Measurements from ENCODE around the gene ZNF804A. TPM values are rescaled to one million over a fixed set of nuclear protein-coding genes. Genes with fewer than 3 reads are reported as not detected.

ZNF804A gene
- total and polyA plus RNA-seq, 4 donors: 3.7 to 15.7 (median 13.0) TPM

DNA sequence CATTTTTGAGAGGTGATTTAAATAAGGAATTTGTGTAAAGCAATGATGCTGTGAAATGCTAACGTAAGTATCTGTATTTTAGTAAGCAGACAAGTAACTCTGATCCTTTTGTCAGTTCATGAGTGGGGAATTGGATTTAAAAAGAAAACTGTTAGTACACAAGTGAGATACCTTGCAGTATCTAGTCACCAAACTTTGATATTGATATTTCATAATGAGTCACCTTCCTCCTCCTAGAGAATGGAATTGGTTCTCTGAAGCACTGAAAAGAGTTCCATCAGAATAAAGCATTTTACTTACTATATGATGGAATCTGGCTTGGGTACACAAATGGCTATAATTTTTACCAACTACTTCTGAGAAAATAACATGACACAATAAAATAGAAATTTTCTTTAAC, 232.2 kb downstream of the ZNF804A start:
- H3K4me1 ChIP-seq (ENCODE audit: control insufficient read depth, insufficient read depth, low read length): no peaks in the 10 kb centered on the region
- H3K36me3 ChIP-seq (ENCODE audit: control insufficient read depth, insufficient read depth, low read length): no peaks in the 10 kb centered on the region
- no peak overlapping the region for H3K4me3 ChIP-seq (ENCODE audit: low read depth, low read length)
- H3K9me3 ChIP-seq (ENCODE audit: control insufficient read depth, insufficient read depth, low read length): no peaks in the 10 kb centered on the region
- no peak overlapping the region for H3K27ac ChIP-seq (ENCODE audit: low read depth, low read length)
- no peak for DNase-seq (ENCODE audit: low read depth in 4 of 6, low spot score in 6 of 6)
- no peaks in the 10 kb centered on the region for H3K27me3 ChIP-seq (ENCODE audit: control insufficient read depth, insufficient read depth, low read length)
- WGBS (ENCODE audit: insufficient coverage): 100% methylated on average over 1 of the region's 1 CpG

DNA sequence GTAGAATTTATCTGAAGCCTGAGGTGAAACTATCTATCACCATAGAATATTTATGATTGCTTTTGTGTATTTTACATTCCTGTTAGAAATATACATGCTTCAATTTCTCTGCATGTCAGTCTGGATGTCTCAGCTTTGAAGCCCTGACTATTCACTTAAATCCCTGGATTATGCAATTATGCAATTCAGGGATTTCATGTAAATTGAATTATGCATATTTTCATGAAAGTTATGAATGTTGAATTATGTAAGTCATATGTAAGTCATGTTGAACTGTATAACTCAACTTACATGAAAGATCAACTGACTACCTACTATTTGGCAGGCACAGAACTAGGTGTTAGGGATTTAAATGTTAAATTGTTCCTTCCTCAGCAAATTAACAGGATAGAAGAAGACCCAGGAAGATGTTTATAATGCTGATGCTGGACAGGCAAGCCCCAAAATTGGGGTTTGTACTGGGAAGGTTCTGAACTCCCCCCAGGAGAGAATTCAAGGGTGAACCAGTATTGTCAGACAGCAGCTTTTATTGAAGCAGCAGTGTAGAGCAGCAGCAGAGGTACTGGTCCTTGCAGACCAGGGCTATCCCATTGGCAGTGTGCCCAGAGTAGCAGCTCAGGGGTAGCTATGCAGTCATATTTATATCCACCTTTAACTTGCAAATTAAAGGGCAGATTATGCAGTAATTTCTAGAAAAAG, 236.5 kb downstream of the ZNF804A start:
- Histone ChIP-seq H3K36me3 (ENCODE audit: control insufficient read depth, insufficient read depth, low read length) (no peaks in the 10 kb centered on the region), H3K27ac (ENCODE audit: low read depth, low read length) (no peak overlapping the region), H3K4me1 (ENCODE audit: control insufficient read depth, insufficient read depth, low read length) (no peaks in the 10 kb centered on the region), H3K9me3 (ENCODE audit: control insufficient read depth, insufficient read depth, low read length) (no peaks in the 10 kb centered on the region), H3K4me3 (ENCODE audit: low read depth, low read length) (no peak overlapping the region), H3K27me3 (ENCODE audit: control insufficient read depth, insufficient read depth, low read length) (no peaks in the 10 kb centered on the region)
- no peak for DNase-seq (ENCODE audit: low read depth in 4 of 6, low spot score in 6 of 6)

DNA sequence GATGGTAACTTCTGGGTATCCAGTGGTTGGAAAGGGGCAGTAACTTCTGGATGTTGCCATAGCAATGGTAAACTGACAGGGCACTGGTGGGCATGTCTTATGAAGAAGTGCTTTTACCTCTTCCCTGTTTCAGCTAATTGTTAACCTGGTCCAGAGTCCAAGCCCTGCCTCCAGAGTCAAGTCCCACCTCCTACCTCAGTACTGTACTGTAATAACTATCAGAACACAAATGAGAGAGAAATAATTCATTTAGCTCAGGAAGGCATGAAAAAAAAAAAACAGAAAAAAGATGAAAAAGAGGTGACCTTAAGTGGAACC, 237.0 kb downstream of the ZNF804A start:
- DNase-seq (ENCODE audit: low read depth in 4 of 6, low spot score in 6 of 6): no peak
- H3K9me3 ChIP-seq (ENCODE audit: control insufficient read depth, insufficient read depth, low read length): no peaks in the 10 kb centered on the region
- no peak overlapping the region for H3K27ac ChIP-seq (ENCODE audit: low read depth, low read length)
- no peaks in the 10 kb centered on the region for H3K4me1 ChIP-seq (ENCODE audit: control insufficient read depth, insufficient read depth, low read length)
- no peak overlapping the region for H3K4me3 ChIP-seq (ENCODE audit: low read depth, low read length)
- H3K36me3 ChIP-seq (ENCODE audit: control insufficient read depth, insufficient read depth, low read length): no peaks in the 10 kb centered on the region
- no peaks in the 10 kb centered on the region for H3K27me3 ChIP-seq (ENCODE audit: control insufficient read depth, insufficient read depth, low read length)

DNA sequence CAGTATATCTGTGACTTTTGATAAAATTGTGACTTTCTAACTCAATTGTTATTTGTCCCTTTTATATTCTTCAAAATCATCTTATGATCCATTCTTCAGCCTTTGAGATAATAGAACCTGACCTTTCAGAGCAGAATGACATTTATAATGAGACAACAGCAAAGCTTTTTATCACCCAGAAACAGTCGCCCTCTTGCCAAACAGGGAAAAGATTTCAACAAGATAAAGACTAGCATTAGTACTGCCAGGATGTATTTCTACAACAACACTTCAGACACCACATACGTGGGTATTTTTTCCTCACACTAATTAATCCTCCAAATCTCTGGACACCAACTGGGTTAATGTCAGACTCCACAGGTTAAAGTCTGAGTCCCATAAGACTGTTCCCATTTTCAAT, 249.0 kb downstream of the ZNF804A start:
- Histone ChIP-seq H3K27me3 (ENCODE audit: control insufficient read depth, insufficient read depth, low read length) (no peaks in the 10 kb centered on the region), H3K9me3 (ENCODE audit: control insufficient read depth, insufficient read depth, low read length) (no peaks in the 10 kb centered on the region), H3K4me3 (ENCODE audit: low read depth, low read length) (no peak overlapping the region), H3K36me3 (ENCODE audit: control insufficient read depth, insufficient read depth, low read length) (no peaks in the 10 kb centered on the region), H3K4me1 (ENCODE audit: control insufficient read depth, insufficient read depth, low read length) (no peaks in the 10 kb centered on the region), H3K27ac (ENCODE audit: low read depth, low read length) (no peak overlapping the region)
- WGBS (ENCODE audit: insufficient coverage): 50% methylated on average over 2 of the region's 2 CpGs
- no peak for DNase-seq (ENCODE audit: low read depth in 4 of 6, low spot score in 6 of 6)

DNA sequence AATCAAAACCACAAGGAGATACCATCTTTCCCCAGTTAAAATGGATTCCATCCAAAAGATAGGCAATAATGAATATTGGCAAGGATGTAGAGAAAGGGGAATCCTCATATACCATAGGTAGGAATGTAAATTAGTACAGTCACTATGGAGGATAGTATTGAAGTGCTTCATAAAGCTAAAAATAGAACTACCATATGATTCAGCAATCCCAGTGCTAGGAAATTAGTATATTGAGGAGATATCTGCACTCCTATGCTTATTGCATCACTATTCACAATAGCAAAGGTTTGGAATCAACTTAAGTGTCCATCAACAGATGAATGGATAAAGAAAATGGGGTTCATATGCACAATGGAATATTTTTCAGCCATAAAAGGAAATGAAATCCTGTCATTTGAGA, 251.2 kb downstream of the ZNF804A start:
- Histone ChIP-seq H3K9me3 (ENCODE audit: control insufficient read depth, insufficient read depth, low read length) (no peaks in the 10 kb centered on the region), H3K36me3 (ENCODE audit: control insufficient read depth, insufficient read depth, low read length) (no peaks in the 10 kb centered on the region), H3K4me1 (ENCODE audit: control insufficient read depth, insufficient read depth, low read length) (no peaks in the 10 kb centered on the region), H3K27me3 (ENCODE audit: control insufficient read depth, insufficient read depth, low read length) (no peaks in the 10 kb centered on the region), H3K27ac (ENCODE audit: low read depth, low read length) (no peak overlapping the region), H3K4me3 (ENCODE audit: low read depth, low read length) (no peak overlapping the region)
- no peak for DNase-seq (ENCODE audit: low read depth in 4 of 6, low spot score in 6 of 6)

DNA sequence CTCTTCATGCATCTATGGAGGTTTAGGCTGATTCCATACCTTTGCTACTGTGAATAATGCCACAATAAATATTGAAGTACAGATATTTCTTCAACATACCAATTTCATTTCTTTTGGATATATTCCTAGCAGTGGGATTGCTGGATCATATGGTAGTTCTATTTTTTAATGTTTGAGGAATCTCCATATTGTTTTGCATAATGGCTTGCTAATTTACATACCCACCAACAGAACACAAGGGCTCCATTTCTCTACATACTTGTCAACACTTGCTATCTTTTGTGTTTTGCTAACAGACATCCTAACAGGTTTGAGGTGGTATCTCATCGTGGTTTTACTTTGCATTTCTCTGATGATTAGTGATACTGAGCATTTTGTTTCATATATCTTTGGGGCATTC, 253.2 kb downstream of the ZNF804A start:
- no peaks in the 10 kb centered on the region for H3K27me3 ChIP-seq (ENCODE audit: control insufficient read depth, insufficient read depth, low read length)
- H3K36me3 ChIP-seq (ENCODE audit: control insufficient read depth, insufficient read depth, low read length): no peaks in the 10 kb centered on the region
- H3K4me1 ChIP-seq (ENCODE audit: control insufficient read depth, insufficient read depth, low read length): no peaks in the 10 kb centered on the region
- H3K27ac ChIP-seq (ENCODE audit: low read depth, low read length): no peak overlapping the region
- WGBS (ENCODE audit: insufficient coverage): no CpG with 5 or more reads among the region's 1 CpG
- no peak overlapping the region for H3K4me3 ChIP-seq (ENCODE audit: low read depth, low read length)
- DNase-seq (ENCODE audit: low read depth in 4 of 6, low spot score in 6 of 6): no peak
- H3K9me3 ChIP-seq (ENCODE audit: control insufficient read depth, insufficient read depth, low read length): no peaks in the 10 kb centered on the region

DNA sequence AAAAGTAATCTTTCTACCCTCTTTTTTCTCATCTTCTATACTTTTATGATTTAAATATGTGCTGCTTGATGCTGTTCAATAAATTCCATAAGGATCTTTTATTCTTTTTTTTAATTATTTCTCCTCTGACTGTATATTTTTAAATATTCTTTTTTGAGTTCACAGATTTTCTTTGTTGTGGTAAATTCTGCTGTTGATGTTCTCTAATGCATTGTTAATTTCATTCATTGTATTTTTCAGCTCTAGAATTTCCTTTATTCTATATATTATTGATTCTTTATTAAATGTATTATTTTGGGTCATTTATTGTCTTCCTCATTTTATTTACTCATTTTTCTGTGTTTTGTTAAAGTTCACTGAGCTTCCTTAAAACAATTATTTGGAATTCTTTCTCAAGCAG, 260.9 kb downstream of the ZNF804A start:
- no peaks in the 10 kb centered on the region for H3K27me3 ChIP-seq (ENCODE audit: control insufficient read depth, insufficient read depth, low read length)
- no peak overlapping the region for H3K27ac ChIP-seq (ENCODE audit: low read depth, low read length)
- no peaks in the 10 kb centered on the region for H3K4me1 ChIP-seq (ENCODE audit: control insufficient read depth, insufficient read depth, low read length)
- DNase-seq (ENCODE audit: low read depth in 4 of 6, low spot score in 6 of 6): no peak
- no peak overlapping the region for H3K4me3 ChIP-seq (ENCODE audit: low read depth, low read length)
- peaks cover 14% of the 10 kb centered on the region for H3K9me3 ChIP-seq (ENCODE audit: control insufficient read depth, insufficient read depth, low read length)
- H3K36me3 ChIP-seq (ENCODE audit: control insufficient read depth, insufficient read depth, low read length): no peaks in the 10 kb centered on the region

DNA sequence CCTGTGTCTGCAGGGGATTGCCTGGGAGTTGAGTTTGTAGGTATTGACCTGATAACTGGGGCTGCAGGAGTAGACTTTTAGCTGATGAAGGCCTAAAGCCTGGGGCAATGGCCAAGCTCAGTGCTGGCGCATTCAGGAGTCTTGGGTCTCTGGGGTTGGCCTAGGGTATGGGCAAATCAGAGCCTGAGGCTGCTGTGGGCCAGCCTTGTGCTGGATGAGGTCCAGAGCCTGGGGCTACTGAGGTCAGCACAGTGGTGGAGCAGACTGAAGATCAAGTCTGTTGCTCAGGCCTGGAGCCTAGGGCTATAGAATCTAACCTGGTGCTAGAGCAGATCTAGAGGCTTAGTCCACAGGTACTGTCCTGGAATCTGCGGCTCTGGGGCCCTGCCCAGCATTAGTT, 262.4 kb downstream of the ZNF804A start:
- Histone ChIP-seq H3K4me1 (ENCODE audit: control insufficient read depth, insufficient read depth, low read length) (no peaks in the 10 kb centered on the region), H3K27ac (ENCODE audit: low read depth, low read length) (no peak overlapping the region), H3K9me3 (ENCODE audit: control insufficient read depth, insufficient read depth, low read length) (peaks cover 14% of the 10 kb centered on the region), H3K27me3 (ENCODE audit: control insufficient read depth, insufficient read depth, low read length) (no peaks in the 10 kb centered on the region), H3K4me3 (ENCODE audit: low read depth, low read length) (no peak overlapping the region), H3K36me3 (ENCODE audit: control insufficient read depth, insufficient read depth, low read length) (no peaks in the 10 kb centered on the region)
- no peak for DNase-seq (ENCODE audit: low read depth in 4 of 6, low spot score in 6 of 6)
- 90% methylated on average over 1 of the region's 2 CpGs for WGBS (ENCODE audit: insufficient coverage)

DNA sequence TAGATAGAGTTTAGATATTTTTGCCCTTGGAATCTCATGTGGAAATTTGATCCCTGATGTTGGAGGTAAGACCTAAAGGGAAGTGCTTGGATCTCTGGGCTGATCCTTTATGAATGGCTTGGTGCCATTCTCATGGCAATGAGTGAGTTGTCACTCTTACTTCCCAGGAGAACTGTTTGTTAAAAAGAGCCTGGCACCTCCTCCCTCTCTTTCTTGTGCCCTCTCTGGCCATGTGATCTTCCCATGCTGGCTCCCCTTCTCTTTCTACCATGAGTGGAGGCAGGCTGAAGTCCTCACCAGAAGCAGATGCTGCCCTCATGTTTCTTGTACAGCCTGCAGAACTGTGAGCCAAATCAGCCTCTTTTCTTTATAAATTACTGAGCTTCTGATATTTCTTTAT, 276.9 kb downstream of the ZNF804A start:
- H3K36me3 ChIP-seq (ENCODE audit: control insufficient read depth, insufficient read depth, low read length): no peaks in the 10 kb centered on the region
- H3K9me3 ChIP-seq (ENCODE audit: control insufficient read depth, insufficient read depth, low read length): no peaks in the 10 kb centered on the region
- no peak overlapping the region for H3K4me3 ChIP-seq (ENCODE audit: low read depth, low read length)
- no peaks in the 10 kb centered on the region for H3K4me1 ChIP-seq (ENCODE audit: control insufficient read depth, insufficient read depth, low read length)
- no peak for DNase-seq (ENCODE audit: low read depth in 4 of 6, low spot score in 6 of 6)
- no peaks in the 10 kb centered on the region for H3K27me3 ChIP-seq (ENCODE audit: control insufficient read depth, insufficient read depth, low read length)
- no peak overlapping the region for H3K27ac ChIP-seq (ENCODE audit: low read depth, low read length)

DNA sequence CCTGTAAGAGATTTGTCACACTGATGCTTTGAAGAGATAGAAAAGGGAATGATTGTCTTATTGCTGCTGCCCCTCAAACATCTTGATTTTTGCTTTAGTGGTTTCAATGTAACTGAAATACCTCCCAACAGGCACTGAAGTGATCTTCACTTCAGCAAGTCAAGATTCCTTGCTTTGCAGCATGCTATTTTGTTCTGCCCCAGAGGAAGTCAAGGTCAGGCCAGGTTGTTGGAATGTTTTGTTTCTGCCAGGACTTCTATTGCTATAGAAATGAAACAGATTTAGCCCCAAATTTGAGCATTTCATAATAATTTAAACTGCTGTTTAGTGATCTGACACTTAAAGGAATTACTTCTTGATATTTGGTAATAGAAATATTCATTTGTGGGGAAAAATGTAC, 277.6 kb downstream of the ZNF804A start:
- H3K9me3 ChIP-seq (ENCODE audit: control insufficient read depth, insufficient read depth, low read length): no peaks in the 10 kb centered on the region
- no peaks in the 10 kb centered on the region for H3K27me3 ChIP-seq (ENCODE audit: control insufficient read depth, insufficient read depth, low read length)
- DNase-seq (ENCODE audit: low read depth in 4 of 6, low spot score in 6 of 6): no peak
- no peaks in the 10 kb centered on the region for H3K4me1 ChIP-seq (ENCODE audit: control insufficient read depth, insufficient read depth, low read length)
- no peaks in the 10 kb centered on the region for H3K36me3 ChIP-seq (ENCODE audit: control insufficient read depth, insufficient read depth, low read length)
- H3K27ac ChIP-seq (ENCODE audit: low read depth, low read length): no peak overlapping the region
- H3K4me3 ChIP-seq (ENCODE audit: low read depth, low read length): no peak overlapping the region

DNA sequence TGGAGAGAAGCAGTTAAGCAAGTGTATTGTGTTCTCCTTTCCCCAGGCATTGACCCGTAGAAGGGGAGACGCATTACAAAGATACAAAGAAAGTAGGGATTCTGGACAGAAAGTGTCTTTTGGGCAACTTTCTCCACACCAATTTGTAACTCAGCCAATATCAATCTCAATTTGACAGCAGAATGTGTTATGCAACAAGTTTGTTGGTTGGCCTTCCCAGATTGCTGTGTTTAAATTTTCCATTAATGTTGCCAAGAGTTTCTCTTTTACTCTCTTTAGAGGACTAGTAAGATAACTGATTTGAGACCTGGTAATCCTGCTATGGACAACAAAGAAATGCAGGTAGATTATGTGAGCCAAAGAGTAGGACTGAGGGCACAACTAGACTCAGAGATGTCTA, 279.6 kb downstream of the ZNF804A start:
- WGBS (ENCODE audit: insufficient coverage): no CpG with 5 or more reads among the region's 2 CpGs
- no peaks in the 10 kb centered on the region for H3K4me1 ChIP-seq (ENCODE audit: control insufficient read depth, insufficient read depth, low read length)
- no peaks in the 10 kb centered on the region for H3K27me3 ChIP-seq (ENCODE audit: control insufficient read depth, insufficient read depth, low read length)
- no peak overlapping the region for H3K4me3 ChIP-seq (ENCODE audit: low read depth, low read length)
- H3K27ac ChIP-seq (ENCODE audit: low read depth, low read length): no peak overlapping the region
- DNase-seq (ENCODE audit: low read depth in 4 of 6, low spot score in 6 of 6): no peak
- no peaks in the 10 kb centered on the region for H3K9me3 ChIP-seq (ENCODE audit: control insufficient read depth, insufficient read depth, low read length)
- H3K36me3 ChIP-seq (ENCODE audit: control insufficient read depth, insufficient read depth, low read length): no peaks in the 10 kb centered on the region
